ENCODE results near the gene PCDHGA11.
"Not testable (repeated sequence)": the region's sequence is repeated elsewhere in the genome, so short reads cannot be mapped to it uniquely, and the experiment has no call there.

PCDHGA11 gene

GRCh38 chr5:141398608-141399007, 22.2 kb upstream of the PCDHGA11 start:
- DNase-seq (ENCODE audit: low read depth in 2 of 2): no peak

- no peak for DNase-seq (ENCODE audit: low read depth in 2 of 2)
Observed at GRCh38 chr5:141399555-141400258, 21.1 kb upstream of the PCDHGA11 start.

GRCh38 chr5:141402553-141403243, 18.2 kb upstream of the PCDHGA11 start, which contains the start of gene PCDHGA9:
PCDHGA9 (plus strand) TSS chr5:141402778; CDS start chr5:141402953, 175 bp downstream.
- no peak for DNase-seq (ENCODE audit: low read depth in 2 of 2)

DNA sequence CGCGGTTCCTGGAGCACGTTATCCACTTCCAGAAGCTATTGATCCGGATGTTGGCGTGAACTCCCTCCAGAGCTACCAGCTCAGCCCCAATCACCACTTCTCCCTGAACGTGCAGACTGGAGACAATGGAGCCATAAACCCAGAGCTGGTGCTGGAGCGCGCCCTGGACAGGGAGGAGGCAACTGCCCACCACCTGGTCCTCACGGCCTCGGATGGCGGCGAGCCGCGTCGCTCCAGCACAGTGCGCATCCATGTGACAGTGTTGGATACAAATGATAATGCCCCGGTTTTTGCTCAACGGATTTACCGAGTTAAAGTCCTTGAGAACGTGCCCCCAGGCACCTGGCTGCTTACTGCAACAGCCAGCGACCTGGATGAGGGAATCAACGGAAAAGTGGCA, 17.5 kb upstream of the PCDHGA11 start:
- DNase-seq (ENCODE audit: low read depth in 2 of 2): no peak

GRCh38 chr5:141407790-141408505, 12.9 kb upstream of the PCDHGA11 start, which contains the start of gene PCDHGB6:
PCDHGB6 (plus strand) TSS chr5:141408021; CDS start chr5:141408203, 182 bp downstream.
- peak in 1 of 2 donors; percentile 22 for DNase-seq (ENCODE audit: low read depth in 2 of 2)

- DNase-seq (ENCODE audit: low read depth in 2 of 2): no peak
Observed at GRCh38 chr5:141409598-141410306, 11.1 kb upstream of the PCDHGA11 start.

DNA sequence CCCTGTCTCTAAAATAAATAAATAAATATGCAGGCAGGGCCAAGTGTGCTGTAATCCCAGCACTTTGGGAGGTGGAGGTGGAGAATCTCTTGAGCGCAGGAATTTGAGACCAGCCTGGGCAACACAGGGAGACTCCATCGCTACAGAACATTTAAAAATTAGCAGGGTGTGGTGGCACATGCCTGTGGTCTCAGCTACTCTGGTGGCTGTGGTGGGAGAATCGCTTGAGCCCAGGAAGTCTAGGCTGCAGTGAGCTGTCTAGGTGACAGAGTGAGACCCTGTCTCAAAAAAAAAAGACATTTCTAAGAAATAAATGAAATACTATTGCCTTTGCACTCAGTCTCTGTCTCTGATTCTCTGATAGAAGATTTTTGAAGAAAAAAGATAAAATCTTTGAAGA, 9.3 kb upstream of the PCDHGA11 start:
- no peak for DNase-seq (ENCODE audit: low read depth in 2 of 2)

DNA sequence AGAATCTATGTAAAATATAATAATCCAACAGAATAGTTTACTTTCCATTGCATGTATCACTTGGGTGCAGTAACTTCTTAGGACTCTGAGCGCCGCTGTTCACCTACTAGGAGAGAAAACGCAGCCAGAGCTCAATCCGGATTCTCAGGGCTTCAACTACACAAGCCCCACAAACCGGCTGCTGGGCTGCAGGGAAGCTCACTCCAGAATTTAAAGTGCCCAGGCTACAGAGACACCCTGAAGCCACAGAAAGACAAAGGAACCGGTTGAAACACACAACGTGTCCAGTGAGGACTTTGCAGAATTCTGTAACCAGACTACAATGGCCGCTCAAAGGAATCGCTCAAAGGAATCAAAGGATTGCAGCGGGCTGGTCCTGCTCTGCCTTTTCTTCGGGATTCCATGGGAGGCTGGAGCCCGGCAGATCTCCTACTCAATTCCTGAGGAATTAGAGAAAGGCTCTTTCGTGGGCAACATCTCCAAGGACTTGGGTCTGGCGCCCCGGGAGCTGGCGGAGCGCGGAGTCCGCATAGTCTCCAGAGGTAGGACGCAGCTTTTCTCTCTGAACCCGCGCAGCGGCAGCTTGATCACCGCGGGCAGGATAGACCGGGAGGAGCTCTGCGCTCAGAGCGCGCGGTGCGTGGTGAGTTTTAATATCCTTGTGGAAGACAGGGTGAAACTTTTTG, 7.9 kb upstream of the PCDHGA11 start, which contains the start of gene PCDHGA10:
PCDHGA10 (plus strand) TSS at position 134 of the 686 bp plus-strand sequence; CDS start at position 323, 189 bp downstream.
- peak; percentile 31 to 39 for DNase-seq (ENCODE audit: low read depth in 2 of 2)

DNA sequence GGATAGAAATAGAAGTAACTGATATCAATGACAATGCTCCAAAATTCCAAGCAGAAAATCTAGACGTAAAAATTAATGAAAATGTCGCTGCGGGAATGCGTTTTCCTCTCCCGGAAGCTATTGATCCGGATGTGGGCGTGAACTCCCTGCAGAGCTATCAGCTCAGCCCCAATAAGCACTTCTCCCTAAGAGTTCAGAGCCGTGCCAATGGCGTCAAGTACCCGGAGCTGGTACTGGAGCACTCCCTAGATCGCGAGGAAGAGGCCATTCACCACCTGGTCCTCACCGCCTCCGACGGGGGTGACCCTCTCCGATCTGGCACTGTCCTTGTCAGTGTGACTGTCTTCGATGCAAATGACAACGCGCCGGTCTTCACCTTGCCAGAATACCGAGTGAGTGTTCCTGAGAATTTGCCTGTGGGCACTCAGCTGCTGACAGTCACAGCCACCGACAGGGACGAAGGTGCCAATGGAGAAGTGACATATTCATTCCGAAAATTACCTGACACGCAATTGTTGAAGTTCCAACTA, 7.2 kb upstream of the PCDHGA11 start:
- DNase-seq (ENCODE audit: low read depth in 2 of 2): no peak

DNA sequence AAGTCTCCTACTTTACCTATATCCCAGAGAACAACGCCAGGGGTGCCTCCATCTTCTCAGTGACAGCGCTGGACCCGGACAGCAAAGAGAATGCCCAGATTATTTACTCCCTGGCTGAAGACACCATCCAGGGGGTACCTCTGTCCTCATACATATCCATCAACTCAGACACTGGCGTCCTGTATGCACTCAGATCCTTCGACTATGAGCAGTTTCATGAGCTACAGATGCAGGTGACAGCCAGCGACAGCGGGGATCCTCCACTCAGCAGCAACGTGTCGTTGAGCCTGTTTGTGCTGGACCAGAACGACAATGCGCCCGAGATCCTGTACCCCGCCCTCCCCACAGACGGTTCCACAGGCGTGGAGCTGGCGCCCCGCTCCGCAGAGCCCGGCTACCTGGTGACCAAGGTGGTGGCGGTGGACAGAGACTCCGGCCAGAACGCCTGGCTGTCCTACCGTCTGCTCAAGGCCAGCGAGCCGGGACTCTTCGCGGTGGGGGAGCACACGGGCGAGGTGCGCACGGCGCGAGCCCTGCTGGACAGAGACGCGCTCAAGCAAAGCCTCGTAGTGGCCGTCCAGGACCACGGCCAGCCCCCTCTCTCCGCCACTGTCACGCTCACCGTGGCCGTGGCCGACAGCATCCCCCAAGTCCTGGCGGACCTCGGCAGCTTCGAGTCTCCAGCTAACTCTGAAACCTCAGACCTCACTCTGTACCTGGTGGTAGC, 6.1 kb upstream of the PCDHGA11 start:
- not testable (repeated sequence) for DNase-seq (ENCODE audit: low read depth in 2 of 2)

DNA sequence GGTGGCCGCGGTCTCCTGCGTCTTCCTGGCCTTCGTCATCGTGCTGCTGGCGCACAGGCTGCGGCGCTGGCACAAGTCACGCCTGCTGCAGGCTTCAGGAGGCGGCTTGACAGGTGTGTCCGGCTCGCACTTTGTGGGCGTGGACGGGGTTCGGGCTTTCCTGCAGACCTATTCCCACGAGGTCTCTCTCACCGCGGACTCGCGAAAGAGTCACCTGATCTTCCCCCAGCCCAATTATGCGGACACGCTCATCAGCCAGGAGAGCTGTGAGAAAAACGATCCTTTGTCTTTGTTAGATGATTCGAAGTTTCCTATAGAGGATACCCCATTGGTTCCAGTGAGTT, 5.6 kb upstream of the PCDHGA11 start:
- DNase-seq (ENCODE audit: low read depth in 2 of 2): not testable (repeated sequence)

DNA sequence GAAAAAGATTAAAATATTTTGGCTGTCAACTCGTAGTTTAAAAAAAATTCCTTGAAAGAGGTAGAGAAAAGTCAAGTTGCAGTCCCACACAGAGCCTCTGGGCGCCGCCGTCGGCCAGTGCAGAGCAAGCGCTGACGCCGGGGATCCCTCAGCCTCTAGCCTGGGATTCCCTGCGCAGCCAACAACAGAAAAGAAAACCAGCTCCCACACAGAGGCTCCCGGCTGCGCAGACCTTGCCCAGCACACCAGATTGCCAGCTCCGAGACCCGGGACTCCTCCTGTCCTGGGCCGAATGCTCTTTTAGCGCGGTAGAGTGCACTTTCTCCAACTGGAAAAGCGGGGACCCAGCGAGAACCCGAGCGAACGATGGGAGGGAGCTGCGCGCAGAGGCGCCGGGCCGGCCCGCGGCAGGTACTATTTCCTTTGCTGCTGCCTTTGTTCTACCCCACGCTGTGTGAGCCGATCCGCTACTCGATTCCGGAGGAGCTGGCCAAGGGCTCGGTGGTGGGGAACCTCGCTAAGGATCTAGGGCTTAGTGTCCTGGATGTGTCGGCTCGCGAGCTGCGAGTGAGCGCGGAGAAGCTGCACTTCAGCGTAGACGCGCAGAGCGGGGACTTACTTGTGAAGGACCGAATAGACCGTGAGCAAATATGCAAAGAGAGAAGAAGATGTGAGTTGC, 3.2 kb upstream of the PCDHGA11 start, which contains the start of gene PCDHGB7:
PCDHGB7 (plus strand) TSS at position 184 of the 679 bp plus-strand sequence; CDS start at position 367, 183 bp downstream.
- peak; percentile 35 to 39 for DNase-seq (ENCODE audit: low read depth in 2 of 2)

DNA sequence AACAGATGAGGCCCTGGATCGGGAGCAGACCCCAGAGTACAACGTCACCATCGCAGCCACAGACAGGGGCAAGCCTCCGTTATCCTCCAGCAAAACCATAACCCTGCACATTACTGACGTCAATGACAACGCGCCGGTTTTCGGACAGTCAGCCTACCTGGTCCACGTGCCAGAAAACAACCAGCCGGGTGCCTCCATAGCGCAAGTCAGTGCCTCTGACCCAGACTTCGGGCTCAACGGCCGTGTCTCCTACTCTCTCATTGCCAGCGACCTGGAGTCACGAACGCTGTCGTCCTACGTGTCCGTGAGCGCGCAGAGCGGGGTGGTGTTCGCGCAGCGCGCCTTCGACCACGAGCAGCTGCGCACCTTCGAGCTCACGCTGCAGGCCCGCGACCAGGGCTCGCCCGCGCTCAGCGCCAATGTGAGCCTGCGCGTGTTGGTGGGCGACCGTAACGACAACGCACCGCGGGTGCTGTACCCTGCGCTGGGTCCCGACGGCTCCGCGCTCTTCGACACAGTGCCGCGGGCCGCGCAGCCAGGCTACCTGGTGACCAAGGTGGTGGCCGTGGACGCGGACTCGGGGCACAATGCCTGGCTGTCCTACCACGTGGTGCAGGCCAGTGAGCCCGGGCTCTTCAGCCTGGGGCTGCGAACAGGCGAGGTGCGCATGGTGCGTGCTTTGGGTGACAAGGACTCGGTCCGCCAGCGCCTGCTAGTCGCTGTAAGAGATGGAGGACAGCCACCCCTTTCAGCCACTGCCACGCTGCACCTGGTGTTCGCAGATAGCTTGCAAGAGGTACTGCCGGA, 1.6 kb upstream of the PCDHGA11 start:
- no peak for DNase-seq (ENCODE audit: low read depth in 2 of 2)

DNA sequence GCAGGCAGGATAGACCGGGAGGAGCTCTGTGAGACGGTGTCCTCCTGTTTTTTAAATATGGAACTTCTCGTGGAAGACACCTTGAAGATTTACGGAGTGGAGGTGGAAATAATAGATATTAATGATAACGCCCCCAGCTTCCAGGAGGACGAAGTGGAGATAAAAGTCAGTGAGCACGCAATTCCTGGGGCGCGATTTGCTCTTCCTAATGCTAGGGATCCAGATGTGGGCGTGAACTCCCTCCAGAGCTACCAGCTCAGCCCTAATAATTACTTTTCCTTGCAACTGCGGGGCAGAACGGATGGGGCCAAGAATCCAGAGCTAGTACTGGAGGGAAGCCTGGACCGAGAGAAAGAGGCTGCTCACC, 621 bp downstream of the PCDHGA11 start:
- DNase-seq (ENCODE audit: low read depth in 2 of 2): no peak

GRCh38 chr5:141422742-141423291, 2.0 kb downstream of the PCDHGA11 start:
- no peak for DNase-seq (ENCODE audit: low read depth in 2 of 2)

DNA sequence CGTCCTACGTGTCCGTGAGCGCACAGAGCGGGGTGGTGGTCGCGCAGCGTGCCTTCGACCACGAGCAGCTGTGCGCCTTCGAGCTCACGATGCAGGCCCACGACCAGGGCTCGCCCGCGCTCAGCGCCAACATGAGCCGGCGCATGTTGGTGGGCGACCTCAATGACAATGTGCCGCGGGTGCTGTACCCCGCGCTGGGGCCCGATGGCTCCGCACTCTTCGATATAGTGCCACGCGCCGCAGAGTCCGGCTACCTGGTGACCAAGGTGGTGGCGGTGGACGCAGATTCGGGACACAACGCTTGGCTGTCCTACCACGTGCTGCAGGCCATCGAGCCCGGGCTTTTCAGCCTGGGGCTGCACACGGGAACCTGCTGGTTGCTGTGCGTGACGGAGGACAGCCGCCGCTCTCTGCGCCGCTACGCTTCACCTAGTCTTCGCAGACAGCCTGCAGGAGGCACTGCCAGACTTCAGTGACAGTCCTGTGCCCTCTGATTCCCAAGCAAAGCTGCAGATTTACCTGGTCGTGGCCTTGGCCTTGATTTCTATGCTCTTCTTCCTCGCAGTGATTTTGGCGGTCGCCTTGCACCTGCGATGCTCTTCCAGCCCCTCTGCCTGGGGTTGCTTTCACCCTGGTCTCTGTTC, 7.1 kb downstream of the PCDHGA11 start:
- no peak for DNase-seq (ENCODE audit: low read depth in 2 of 2)

GRCh38 chr5:141430332-141431113, 9.7 kb downstream of the PCDHGA11 start, which contains the start of gene PCDHGA12:
PCDHGA12 (plus strand) TSS chr5:141430507; CDS start chr5:141430760, 253 bp downstream.
- peak in 1 of 2 donors; percentile 25 for DNase-seq (ENCODE audit: low read depth in 2 of 2)
